ENCODE results near the gene RALGPS1.

- TF ChIP-seq MAX (IDR thresholded peaks at IDR 0.05; ENCODE audit: low read depth): no peak
- TF ChIP-seq TAF1 (IDR thresholded peaks at IDR 0.05; ENCODE audit: borderline replicate concordance, low read depth, low read length): no peak
- no peak for TF ChIP-seq MEF2A (IDR thresholded peaks at IDR 0.05; ENCODE audit: borderline replicate concordance, low read depth)
- TF ChIP-seq CTCF (IDR thresholded peaks at IDR 0.05): no peak
- no peak for TF ChIP-seq SIN3A (IDR thresholded peaks at IDR 0.05; ENCODE audit: borderline replicate concordance, low read depth, low read length)
- no peak for TF ChIP-seq EZH2phosphoT487 (IDR thresholded peaks at IDR 0.05; ENCODE audit: borderline replicate concordance, low read depth)
- TF ChIP-seq TEAD4 (IDR thresholded peaks at IDR 0.05; ENCODE audit: borderline replicate concordance, insufficient read depth): no peak
- TF ChIP-seq, protein P1, sequence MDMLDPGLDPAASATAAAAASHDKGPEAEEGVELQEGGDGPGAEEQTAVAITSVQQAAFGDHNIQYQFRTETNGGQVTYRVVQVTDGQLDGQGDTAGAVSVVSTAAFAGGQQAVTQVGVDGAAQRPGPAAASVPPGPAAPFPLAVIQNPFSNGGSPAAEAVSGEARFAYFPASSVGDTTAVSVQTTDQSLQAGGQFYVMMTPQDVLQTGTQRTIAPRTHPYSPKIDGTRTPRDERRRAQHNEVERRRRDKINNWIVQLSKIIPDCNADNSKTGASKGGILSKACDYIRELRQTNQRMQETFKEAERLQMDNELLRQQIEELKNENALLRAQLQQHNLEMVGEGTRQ (IDR thresholded peaks at IDR 0.05; ENCODE audit: borderline replicate concordance, low read depth, low read length): no peak
- TF ChIP-seq USF1 (IDR thresholded peaks at IDR 0.05; ENCODE audit: borderline replicate concordance, low read depth): no peak
- TF ChIP-seq YY1 (IDR thresholded peaks at IDR 0.05; ENCODE audit: low read depth): no peak
- TF ChIP-seq SMC3 (IDR thresholded peaks at IDR 0.05; ENCODE audit: low read depth, low read length): no peak
- no peak for TF ChIP-seq EP300 (IDR thresholded peaks at IDR 0.05; ENCODE audit: borderline replicate concordance in 1 of 2, low read depth in 1 of 2, low read length in 1 of 2)
Observed at GRCh38 chr9:126880226-126880946, 34.2 kb upstream of the RALGPS1 start.
